ENCODE measurements around the gene CNDP1. TPM values are rescaled to one million over a fixed set of nuclear protein-coding genes. Genes with fewer than 3 reads are reported as not detected.

The CNDP1 gene
- total RNA-seq, 1 experiment from 2014 or later: not detected

DNA sequence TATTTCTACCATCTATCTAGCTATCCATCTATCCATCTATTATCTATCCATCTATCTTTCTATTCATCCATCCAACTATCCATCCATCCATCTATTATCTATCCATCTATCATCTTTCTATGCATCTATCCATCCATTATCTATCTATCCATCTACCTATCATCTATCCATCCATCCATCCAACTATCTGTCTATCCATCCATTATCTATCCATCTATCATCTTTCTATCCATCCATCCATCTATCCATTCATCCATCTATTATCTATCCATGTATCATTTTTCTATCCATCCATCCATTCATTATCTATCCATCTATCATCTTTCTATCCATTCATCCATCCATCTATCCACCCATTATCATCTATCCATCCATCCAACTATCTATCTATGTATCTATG lies 38.8 kb downstream of the CNDP1 start:
- Mint-ChIP-seq H3K27me3 (ENCODE audit: insufficient read depth, unreplicated experiment) (peaks cover 37% of the 10 kb centered on the region), H3K9me3 (ENCODE audit: unreplicated experiment) (no peaks in the 10 kb centered on the region), H3K27ac (ENCODE audit: low read depth, unreplicated experiment) (no peak overlapping the region), H3K4me1 (ENCODE audit: insufficient read depth, unreplicated experiment) (no peaks in the 10 kb centered on the region), H3K4me3 (ENCODE audit: unreplicated experiment) (no peak overlapping the region), H3K36me3 (ENCODE audit: insufficient read depth, unreplicated experiment) (no peaks in the 10 kb centered on the region)
- BruUV-seq (replicated peaks): no TSS peak
- ChIA-PET CTCF (interaction anchor here (0.7 kb wide), 1 partner anchor 1409 kb away, joined by 4 read pairs; no protein-coding TSS in a partner anchor), POLR2A (interaction anchor here (0.8 kb wide), 1 partner anchor 24 kb away, joined by 5 read pairs; the partner anchor contains the start of gene ZNF407)
- intact Hi-C loops (cut with micrococcal nuclease): no loop called here
- no peak for DNase-seq (ENCODE audit: unreplicated experiment)
- TF ChIP-seq, protein P1, sequence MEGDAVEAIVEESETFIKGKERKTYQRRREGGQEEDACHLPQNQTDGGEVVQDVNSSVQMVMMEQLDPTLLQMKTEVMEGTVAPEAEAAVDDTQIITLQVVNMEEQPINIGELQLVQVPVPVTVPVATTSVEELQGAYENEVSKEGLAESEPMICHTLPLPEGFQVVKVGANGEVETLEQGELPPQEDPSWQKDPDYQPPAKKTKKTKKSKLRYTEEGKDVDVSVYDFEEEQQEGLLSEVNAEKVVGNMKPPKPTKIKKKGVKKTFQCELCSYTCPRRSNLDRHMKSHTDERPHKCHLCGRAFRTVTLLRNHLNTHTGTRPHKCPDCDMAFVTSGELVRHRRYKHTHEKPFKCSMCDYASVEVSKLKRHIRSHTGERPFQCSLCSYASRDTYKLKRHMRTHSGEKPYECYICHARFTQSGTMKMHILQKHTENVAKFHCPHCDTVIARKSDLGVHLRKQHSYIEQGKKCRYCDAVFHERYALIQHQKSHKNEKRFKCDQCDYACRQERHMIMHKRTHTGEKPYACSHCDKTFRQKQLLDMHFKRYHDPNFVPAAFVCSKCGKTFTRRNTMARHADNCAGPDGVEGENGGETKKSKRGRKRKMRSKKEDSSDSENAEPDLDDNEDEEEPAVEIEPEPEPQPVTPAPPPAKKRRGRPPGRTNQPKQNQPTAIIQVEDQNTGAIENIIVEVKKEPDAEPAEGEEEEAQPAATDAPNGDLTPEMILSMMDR (IDR thresholded peaks at IDR 0.05; ENCODE audit: unreplicated experiment): no peak

GRCh38 chr18:74574916-74575315 lies 40.6 kb downstream of the CNDP1 start:
- no peaks in the 10 kb centered on the region for H3K36me3 Mint-ChIP-seq (ENCODE audit: insufficient read depth, unreplicated experiment)
- no peaks in the 10 kb centered on the region for H3K9me3 Mint-ChIP-seq (ENCODE audit: unreplicated experiment)
- ChIA-PET POLR2A (no interaction called here), CTCF (no interaction called here)
- peaks cover 40% of the 10 kb centered on the region for H3K27me3 Mint-ChIP-seq (ENCODE audit: insufficient read depth, unreplicated experiment)
- no peaks in the 10 kb centered on the region for H3K4me1 Mint-ChIP-seq (ENCODE audit: insufficient read depth, unreplicated experiment)
- TF ChIP-seq, protein P1 (IDR thresholded peaks at IDR 0.05; ENCODE audit: unreplicated experiment): no peak
- DNase-seq (ENCODE audit: unreplicated experiment): no peak
- no TSS peak for BruUV-seq (replicated peaks)
- intact Hi-C loops (cut with micrococcal nuclease): no loop called here
- H3K27ac Mint-ChIP-seq (ENCODE audit: low read depth, unreplicated experiment): no peak overlapping the region
- no peak overlapping the region for H3K4me3 Mint-ChIP-seq (ENCODE audit: unreplicated experiment)

GRCh38 chr18:74577019-74577418 lies 42.7 kb downstream of the CNDP1 start:
- TF ChIP-seq, protein P1 (IDR thresholded peaks at IDR 0.05; ENCODE audit: unreplicated experiment): no peak
- H3K4me3 Mint-ChIP-seq (ENCODE audit: unreplicated experiment): no peak overlapping the region
- no TSS peak for BruUV-seq (replicated peaks)
- H3K36me3 Mint-ChIP-seq (ENCODE audit: insufficient read depth, unreplicated experiment): no peaks in the 10 kb centered on the region
- H3K27me3 Mint-ChIP-seq (ENCODE audit: insufficient read depth, unreplicated experiment): peaks cover 31% of the 10 kb centered on the region
- H3K4me1 Mint-ChIP-seq (ENCODE audit: insufficient read depth, unreplicated experiment): no peaks in the 10 kb centered on the region
- ChIA-PET POLR2A (interaction anchor here (0.7 kb wide), 1 partner anchor 77 kb away, joined by 3 read pairs; no protein-coding TSS in a partner anchor), CTCF (interaction anchor here (0.9 kb wide), 1 partner anchor 223 kb away, joined by 3 read pairs; no protein-coding TSS in a partner anchor)
- H3K27ac Mint-ChIP-seq (ENCODE audit: low read depth, unreplicated experiment): no peak overlapping the region
- DNase-seq (ENCODE audit: unreplicated experiment): no peak
- no peaks in the 10 kb centered on the region for H3K9me3 Mint-ChIP-seq (ENCODE audit: unreplicated experiment)
- intact Hi-C loops (cut with micrococcal nuclease): no loop called here

DNA sequence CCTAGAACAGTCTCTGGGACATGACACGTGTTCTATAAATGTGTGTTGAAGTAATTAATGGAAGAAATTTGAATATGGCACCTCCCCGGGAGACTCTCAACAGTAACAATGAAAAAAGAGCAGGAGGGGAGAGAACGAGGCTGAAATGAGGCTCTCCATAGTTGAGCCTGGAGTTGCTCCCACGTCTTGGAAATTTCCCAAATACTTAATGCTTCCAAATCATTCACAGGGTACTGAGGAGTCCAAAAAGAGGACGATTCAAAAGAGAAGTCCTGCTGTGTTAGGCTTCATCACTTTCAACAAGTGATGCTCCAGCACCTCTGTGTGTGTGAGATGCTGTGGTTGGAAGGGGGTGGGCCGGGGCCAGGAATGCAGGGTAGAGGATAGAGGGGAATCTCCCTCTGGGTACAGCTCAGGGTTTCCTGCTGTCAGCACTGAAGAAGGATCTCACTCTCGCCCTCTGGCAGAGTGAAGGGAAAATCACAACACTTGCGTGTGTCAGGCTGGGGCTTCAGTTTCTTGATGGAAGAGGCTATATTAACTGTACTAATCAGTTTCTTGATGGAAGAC lies 45.3 kb downstream of the CNDP1 start:
- no peaks in the 10 kb centered on the region for H3K36me3 Mint-ChIP-seq (ENCODE audit: insufficient read depth, unreplicated experiment)
- H3K9me3 Mint-ChIP-seq (ENCODE audit: unreplicated experiment): no peaks in the 10 kb centered on the region
- H3K27ac Mint-ChIP-seq (ENCODE audit: low read depth, unreplicated experiment): no peak overlapping the region
- no TSS peak for BruUV-seq (replicated peaks)
- ChIA-PET POLR2A (no interaction called here), CTCF (no interaction called here)
- TF ChIP-seq, protein P1 (IDR thresholded peaks at IDR 0.05; ENCODE audit: unreplicated experiment): no peak
- H3K27me3 Mint-ChIP-seq (ENCODE audit: insufficient read depth, unreplicated experiment): peaks cover 42% of the 10 kb centered on the region
- no peak overlapping the region for H3K4me3 Mint-ChIP-seq (ENCODE audit: unreplicated experiment)
- H3K4me1 Mint-ChIP-seq (ENCODE audit: insufficient read depth, unreplicated experiment): no peaks in the 10 kb centered on the region
- DNase-seq (ENCODE audit: unreplicated experiment): no peak
- intact Hi-C loops (cut with micrococcal nuclease): no loop called here

All from MCF 10A (cell line).